ENCODE measurements around the gene LRP5. TPM values are rescaled to one million over a fixed set of nuclear protein-coding genes. Genes with fewer than 3 reads are reported as not detected.
"Not testable (repeated sequence)": the region's sequence is repeated elsewhere in the genome, so short reads cannot be mapped to it uniquely, and the experiment has no call there.

LRP5 gene
- total and polyA plus RNA-seq, 12 donors = 10.7 to 277 (median 75.8) TPM

DNA sequence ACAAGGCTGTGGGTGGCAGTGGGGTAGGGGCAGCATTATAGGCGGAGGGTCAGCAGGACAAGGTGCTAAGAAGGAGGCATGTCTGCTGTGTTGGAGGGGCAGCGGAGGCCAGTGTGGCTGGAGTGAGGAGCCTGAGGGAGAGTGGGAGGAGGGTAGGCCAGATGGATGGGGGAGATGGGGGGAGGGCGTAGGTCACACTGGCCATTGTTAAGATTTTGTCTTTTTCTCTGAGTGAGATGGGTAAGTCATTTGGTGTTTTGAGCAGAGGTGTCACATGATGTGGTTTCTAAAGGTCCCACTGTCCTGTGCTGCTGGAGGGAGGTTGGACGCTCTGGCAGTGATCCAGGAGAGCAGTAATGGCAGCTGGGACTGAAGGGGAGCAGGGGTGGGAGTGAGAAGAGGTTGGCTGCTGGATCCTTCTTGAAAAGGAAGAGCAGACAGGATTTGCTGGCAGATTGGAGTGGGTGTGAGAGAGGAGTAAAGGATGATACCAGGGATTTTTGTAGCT, 158.0 kb downstream of the LRP5 start:
- no peak for TF ChIP-seq POLR2A (IDR thresholded peaks at IDR 0.05)
- TF ChIP-seq, protein P1, sequence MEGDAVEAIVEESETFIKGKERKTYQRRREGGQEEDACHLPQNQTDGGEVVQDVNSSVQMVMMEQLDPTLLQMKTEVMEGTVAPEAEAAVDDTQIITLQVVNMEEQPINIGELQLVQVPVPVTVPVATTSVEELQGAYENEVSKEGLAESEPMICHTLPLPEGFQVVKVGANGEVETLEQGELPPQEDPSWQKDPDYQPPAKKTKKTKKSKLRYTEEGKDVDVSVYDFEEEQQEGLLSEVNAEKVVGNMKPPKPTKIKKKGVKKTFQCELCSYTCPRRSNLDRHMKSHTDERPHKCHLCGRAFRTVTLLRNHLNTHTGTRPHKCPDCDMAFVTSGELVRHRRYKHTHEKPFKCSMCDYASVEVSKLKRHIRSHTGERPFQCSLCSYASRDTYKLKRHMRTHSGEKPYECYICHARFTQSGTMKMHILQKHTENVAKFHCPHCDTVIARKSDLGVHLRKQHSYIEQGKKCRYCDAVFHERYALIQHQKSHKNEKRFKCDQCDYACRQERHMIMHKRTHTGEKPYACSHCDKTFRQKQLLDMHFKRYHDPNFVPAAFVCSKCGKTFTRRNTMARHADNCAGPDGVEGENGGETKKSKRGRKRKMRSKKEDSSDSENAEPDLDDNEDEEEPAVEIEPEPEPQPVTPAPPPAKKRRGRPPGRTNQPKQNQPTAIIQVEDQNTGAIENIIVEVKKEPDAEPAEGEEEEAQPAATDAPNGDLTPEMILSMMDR (IDR thresholded peaks at IDR 0.05) = no peak
- H3K36me3 ChIP-seq (replicated peaks in 1 of 2) = no peaks in the 10 kb centered on the region
- WGBS, 4 donors = 78 to 92% (median 89%) methylated on average over 4 of the region's 4 CpGs
- H3K4me3 ChIP-seq = no peak overlapping the region
- intact Hi-C loops (cut with DNase I) = no loop called here
- no peaks in the 10 kb centered on the region for H3K9me3 ChIP-seq (replicated peaks in 1 of 3)
- no peaks in the 10 kb centered on the region for H3K27me3 ChIP-seq
- H3K4me1 ChIP-seq (replicated peaks in 1 of 2) = peaks cover 36 to 80% of the 10 kb centered on the region in 2 donors
- peak overlapping the region in 2 of 5 donors; percentile 2 for H3K27ac ChIP-seq
- DNase-seq = no peak

DNA sequence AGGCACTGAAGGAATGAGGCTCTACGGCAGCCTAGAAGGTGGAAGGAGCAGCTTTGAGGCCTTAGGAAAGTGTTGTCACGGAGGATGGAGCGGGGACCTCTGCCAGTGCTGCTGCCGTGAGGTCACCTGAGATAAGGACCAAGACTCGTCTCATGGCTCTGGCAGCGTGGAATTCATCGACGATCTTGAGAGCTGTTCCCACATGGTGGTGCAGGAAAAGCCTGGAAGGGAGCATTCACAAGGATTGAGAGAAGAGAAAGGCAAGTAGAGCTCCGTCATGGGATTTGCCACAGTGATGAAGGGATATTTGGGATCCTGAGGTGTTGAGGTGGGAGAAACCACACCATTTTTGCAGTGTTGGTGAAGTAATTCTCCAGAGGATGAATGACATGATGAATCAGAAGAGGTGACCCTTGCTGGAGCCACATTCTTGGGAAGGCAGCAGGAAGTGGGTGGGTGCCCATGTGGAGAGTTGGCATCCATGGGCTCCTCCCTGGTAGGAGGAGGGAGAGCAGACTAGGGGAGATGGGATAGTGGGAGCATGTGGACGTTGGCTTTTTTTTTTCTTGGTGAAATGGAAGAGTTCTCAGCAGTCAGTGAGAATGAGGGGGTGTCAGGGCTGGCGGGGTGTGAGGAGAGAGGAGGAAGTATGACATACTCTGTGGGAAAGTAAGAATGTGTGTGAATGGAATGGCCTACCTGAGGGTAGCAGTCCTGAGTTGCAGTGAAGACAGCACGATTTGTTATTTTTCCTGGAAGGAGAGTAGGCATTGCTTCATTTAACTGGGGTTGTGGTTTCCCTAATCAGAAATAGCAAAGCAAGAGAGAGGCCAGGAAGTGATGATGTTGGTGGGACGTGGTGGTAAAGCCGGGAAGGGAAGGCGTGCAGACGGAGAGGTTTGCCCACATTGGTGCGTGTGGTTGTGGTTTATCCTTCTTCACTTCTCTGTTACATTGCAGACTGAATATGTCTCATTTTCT, 159.3 kb downstream of the LRP5 start:
- peaks cover 36 to 70% of the 10 kb centered on the region in 2 donors for H3K4me1 ChIP-seq (replicated peaks in 1 of 2)
- TF ChIP-seq POLR2A (IDR thresholded peaks at IDR 0.05) = no peak
- TF ChIP-seq, protein P1 (IDR thresholded peaks at IDR 0.05) = no peak
- 81 to 84% (median 82%) methylated on average over 17 of the region's 17 CpGs for WGBS, 4 donors
- intact Hi-C loops (cut with DNase I) = no loop called here
- H3K36me3 ChIP-seq (replicated peaks in 1 of 2) = no peaks in the 10 kb centered on the region
- no peak overlapping the region for H3K4me3 ChIP-seq
- no peak for DNase-seq
- H3K27ac ChIP-seq = peak overlapping the region in 1 of 5 donors; percentile 20
- no peaks in the 10 kb centered on the region for H3K27me3 ChIP-seq
- no peaks in the 10 kb centered on the region for H3K9me3 ChIP-seq (replicated peaks in 1 of 3)

DNA sequence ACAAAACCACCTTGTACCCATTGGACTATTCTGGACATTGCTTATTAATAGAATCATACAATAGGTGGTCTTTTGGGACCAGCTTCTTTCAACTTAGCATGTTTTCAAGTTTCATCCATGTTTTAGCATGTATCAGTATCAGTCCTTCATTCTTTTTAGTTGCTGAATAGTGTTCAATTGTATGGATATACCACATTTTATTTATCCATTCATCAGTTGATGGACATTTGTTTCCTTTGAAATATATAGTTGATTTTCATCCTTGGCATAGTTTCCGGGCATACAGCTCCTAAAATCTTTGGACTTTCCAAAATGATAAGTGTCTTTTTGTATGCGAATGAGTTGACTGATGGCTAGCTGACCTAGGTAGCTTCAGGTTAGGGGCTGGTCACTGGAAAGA, 160.4 kb downstream of the LRP5 start:
- no peak for DNase-seq
- TF ChIP-seq POLR2A (IDR thresholded peaks at IDR 0.05) = no peak
- TF ChIP-seq, protein P1 (IDR thresholded peaks at IDR 0.05) = no peak
- intact Hi-C loops (cut with DNase I) = no loop called here
- H3K4me1 ChIP-seq (replicated peaks in 1 of 2) = peaks cover 36 to 60% of the 10 kb centered on the region in 2 donors
- WGBS, 4 donors = 68 to 94% (median 79%) methylated on average over 2 of the region's 2 CpGs
- no peaks in the 10 kb centered on the region for H3K27me3 ChIP-seq
- no peaks in the 10 kb centered on the region for H3K9me3 ChIP-seq (replicated peaks in 1 of 3)
- no peak overlapping the region for H3K4me3 ChIP-seq
- H3K27ac ChIP-seq = peak overlapping the region in 1 of 5 donors; percentile 69
- no peaks in the 10 kb centered on the region for H3K36me3 ChIP-seq (replicated peaks in 1 of 2)

DNA sequence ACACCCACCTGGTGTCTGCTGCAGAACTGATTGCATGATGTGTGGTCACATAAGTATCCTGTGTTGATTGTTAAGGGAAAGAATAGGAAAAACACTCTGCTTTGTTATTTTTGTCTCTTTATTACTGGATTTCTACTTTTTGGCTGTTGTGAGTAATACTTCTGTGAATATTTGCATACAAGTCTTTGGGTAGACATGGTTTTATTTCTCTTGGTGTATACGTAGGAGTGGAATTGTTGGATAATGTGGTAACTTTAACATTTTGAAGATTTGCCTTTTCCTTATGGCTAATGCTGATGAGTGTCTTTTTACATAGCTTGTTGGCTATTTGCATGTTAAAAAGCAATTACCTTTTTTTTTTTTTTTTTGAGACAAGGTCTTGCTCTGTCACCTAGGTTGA, 161.3 kb downstream of the LRP5 start:
- no peaks in the 10 kb centered on the region for H3K27me3 ChIP-seq
- no peak for DNase-seq
- no peaks in the 10 kb centered on the region for H3K36me3 ChIP-seq (replicated peaks in 1 of 2)
- WGBS, 4 donors = 86 to 100% (median 91%) methylated on average over 1 of the region's 1 CpG
- H3K27ac ChIP-seq = peak overlapping the region; percentile 15 to 79 (median 43)
- no peaks in the 10 kb centered on the region for H3K9me3 ChIP-seq (replicated peaks in 1 of 3)
- H3K4me3 ChIP-seq = no peak overlapping the region
- TF ChIP-seq, protein P1 (IDR thresholded peaks at IDR 0.05) = no peak
- no peak for TF ChIP-seq POLR2A (IDR thresholded peaks at IDR 0.05)
- intact Hi-C loops (cut with DNase I) = no loop called here
- H3K4me1 ChIP-seq (replicated peaks in 1 of 2) = peaks cover 36 to 51% of the 10 kb centered on the region in 2 donors

DNA sequence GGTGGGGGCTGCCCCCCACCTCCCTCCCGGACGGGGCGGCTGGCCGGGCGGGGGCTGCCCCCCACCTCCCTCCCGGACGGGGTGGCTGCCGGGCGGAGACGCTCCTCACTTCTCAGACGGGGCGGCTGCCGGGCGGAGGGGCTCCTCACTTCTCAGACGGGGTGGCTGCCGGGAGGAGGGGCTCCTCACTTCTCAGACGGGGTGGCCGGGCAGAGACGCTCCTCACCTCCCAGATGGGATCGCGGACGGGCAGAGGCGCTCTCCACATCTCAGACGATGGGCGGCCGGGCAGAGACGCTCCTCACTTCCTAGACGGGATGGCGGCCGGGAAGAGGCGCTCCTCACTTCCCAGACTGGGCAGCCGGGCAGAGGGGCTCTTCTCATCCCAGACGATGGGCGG, 163.2 kb downstream of the LRP5 start:
- H3K27me3 ChIP-seq; DNase-seq; H3K36me3 ChIP-seq (replicated peaks in 1 of 2); H3K27ac ChIP-seq; intact Hi-C loops (cut with DNase I); H3K4me3 ChIP-seq; H3K9me3 ChIP-seq (replicated peaks in 1 of 3): not testable (repeated sequence)
- peaks cover 31 to 48% of the 10 kb centered on the region in 2 donors for H3K4me1 ChIP-seq (replicated peaks in 1 of 2)
- 93 to 100% (median 97%) methylated on average over 1 to 34 of the region's 34 CpGs; no CpG with 5 or more reads in 1 of the 4 donors for WGBS, 4 donors

Data from adrenal gland (tissue), 12 donors.